Sciatic nerve (tissue), 2 donors: ENCODE data around the gene SUGCT. TPM values are rescaled to one million over a fixed set of nuclear protein-coding genes. Genes with fewer than 3 reads are reported as not detected.

Experiments
- ATAC-seq: fragments of 200-7000 bp; cut with Tn5 transposase; one replicate; pipeline ENCODE4 v1.9.1; 2020; ENCODE audit warnings: mild to moderate bottlenecking, moderate library complexity
- DNase-seq: peaks from one replicate; pipeline ENCODE4 v3.0.0-alpha.2; 2020; ENCODE audit warnings: low spot score
- intact Hi-C: fragments of 100-400 bp; cut with DNase I; formaldehyde crosslinking; loops from one replicate; pipeline ENCODE4 v1.14.2; 2022
- total RNA-seq: library from RNA; stranded (reverse); fragmentation: NEBNext Ultra II Directional; extraction: Animal tissue kit (Norgen Biotek cat#: 25700); gene quantifications from one replicate; pipeline ENCODE4 v1.2.1, GENCODE V29; 2021
- donor health status: DM: no; HTN: no; CAD: no.
- donor health status: DM: no; HTN: no; CAD: no.

The SUGCT gene
- total RNA-seq, 1 donor from 2014 or later = 7.2 TPM

- intact Hi-C loops = no loop called here
- DNase-seq = no peak
- no peak for ATAC-seq
Observed at GRCh38 chr7:40301486-40302068, 166.8 kb downstream of the SUGCT start.

GRCh38 chr7:40303996-40304395 lies 169.2 kb downstream of the SUGCT start:
- DNase-seq = no peak
- intact Hi-C loops = no loop called here
- ATAC-seq = no peak

GRCh38 chr7:40305229-40305628 lies 170.4 kb downstream of the SUGCT start:
- DNase-seq (no peak), ATAC-seq (no peak)
- intact Hi-C loops = no loop called here

GRCh38 chr7:40306025-40306424 lies 171.2 kb downstream of the SUGCT start:
- intact Hi-C loops = no loop called here
- ATAC-seq = no peak
- no peak for DNase-seq

- DNase-seq = no peak
- intact Hi-C loops = no loop called here
- ATAC-seq = no peak
Observed at GRCh38 chr7:40306596-40306995, 171.8 kb downstream of the SUGCT start.

- DNase-seq (no peak), ATAC-seq (no peak)
- intact Hi-C loops = no loop called here
Observed at GRCh38 chr7:40310258-40310657, 175.5 kb downstream of the SUGCT start.

- DNase-seq = no peak
- intact Hi-C loops = no loop called here
- ATAC-seq = no peak
Observed at GRCh38 chr7:40311307-40311706, 176.5 kb downstream of the SUGCT start.

GRCh38 chr7:40315277-40315676 lies 180.5 kb downstream of the SUGCT start:
- no peak for ATAC-seq
- intact Hi-C loops = no loop called here
- DNase-seq = no peak

- intact Hi-C loops = no loop called here
- no peak for DNase-seq
- ATAC-seq = no peak
Observed at GRCh38 chr7:40316176-40316575, 181.4 kb downstream of the SUGCT start.

- intact Hi-C loops = no loop called here
- DNase-seq (no peak), ATAC-seq (no peak)
Observed at GRCh38 chr7:40324914-40325313, 190.1 kb downstream of the SUGCT start.

- intact Hi-C loops = no loop called here
- ATAC-seq = no peak
- DNase-seq = no peak
Observed at GRCh38 chr7:40327113-40327512, 192.3 kb downstream of the SUGCT start.

- ATAC-seq (no peak), DNase-seq (no peak)
- intact Hi-C loops = no loop called here
Observed at GRCh38 chr7:40327873-40328272, 193.1 kb downstream of the SUGCT start.

- DNase-seq (no peak), ATAC-seq (peak; percentile 68)
- intact Hi-C loops = no loop called here
Observed at GRCh38 chr7:40329601-40330153, 194.9 kb downstream of the SUGCT start.

- ATAC-seq (no peak), DNase-seq (no peak)
- intact Hi-C loops = no loop called here
Observed at GRCh38 chr7:40330408-40330807, 195.6 kb downstream of the SUGCT start.

GRCh38 chr7:40331915-40332314 lies 197.1 kb downstream of the SUGCT start:
- no peak for ATAC-seq
- no peak for DNase-seq
- intact Hi-C loops = no loop called here

GRCh38 chr7:40332516-40332915 lies 197.7 kb downstream of the SUGCT start:
- intact Hi-C loops = no loop called here
- ATAC-seq (no peak), DNase-seq (no peak)

- DNase-seq (no peak), ATAC-seq (no peak)
- intact Hi-C loops = no loop called here
Observed at GRCh38 chr7:40341836-40342235, 207.0 kb downstream of the SUGCT start.

GRCh38 chr7:40346554-40346953 lies 211.7 kb downstream of the SUGCT start:
- DNase-seq (no peak), ATAC-seq (no peak)
- intact Hi-C loops = no loop called here

- no peak for ATAC-seq
- intact Hi-C loops = no loop called here
- DNase-seq = no peak
Observed at GRCh38 chr7:40348126-40348728, 213.4 kb downstream of the SUGCT start.

GRCh38 chr7:40350100-40350499 lies 215.3 kb downstream of the SUGCT start:
- no peak for ATAC-seq
- intact Hi-C loops = no loop called here
- DNase-seq = no peak

- ATAC-seq = no peak
Observed at GRCh38 chr7:40354711-40355110, 219.9 kb downstream of the SUGCT start.

More at GRCh38 chr7:40354711-40355110, 219.9 kb downstream of the SUGCT start:
- intact Hi-C loops = no loop called here
- no peak for DNase-seq
